Type B pancreatic cell (in vitro differentiated cells): Measurements from ENCODE around the gene PHF5A. TPM values are rescaled to one million over a fixed set of nuclear protein-coding genes. Genes with fewer than 3 reads are reported as not detected.

Experiments used
- DNase-seq: peaks from one replicate; pipeline ENCODE4 v3.0.0; 2021; ENCODE audit warnings: mixed read lengths; ENCODE audit not compliant: unreplicated experiment; ENCODE audit errors: extremely low spot score
- H3K27ac Mint-ChIP-seq: 2 replicates; pipeline ENCODE4 v1.8.0; 2021; ENCODE audit warnings: mild to moderate bottlenecking, mixed read lengths
- H3K27me3 Mint-ChIP-seq: 2 replicates; pipeline ENCODE4 v1.8.0; 2021; ENCODE audit warnings: mixed read lengths
- H3K36me3 Mint-ChIP-seq: 2 replicates; pipeline ENCODE4 v1.8.0; 2021; ENCODE audit warnings: mixed read lengths
- H3K4me1 Mint-ChIP-seq: one replicate; pipeline ENCODE4 v1.8.0; 2021; ENCODE audit warnings: mixed read lengths; ENCODE audit not compliant: unreplicated experiment
- H3K4me3 Mint-ChIP-seq: 2 replicates; pipeline ENCODE4 v1.8.0; 2021; ENCODE audit warnings: mild to moderate bottlenecking, mixed read lengths
- H3K9me3 Mint-ChIP-seq: 2 replicates; pipeline ENCODE4 v1.8.0; 2021; ENCODE audit warnings: mixed read lengths
- CTCF ChIP-seq: fragments of 200-600 bp; sonication (generic); conservative IDR thresholded peaks from 2 replicates; pipeline ENCODE4 v1.5.0; 2021; ENCODE audit warnings: antibody characterized with exemption, mild to moderate bottlenecking
- total RNA-seq: library from RNA; stranded (reverse); gene quantifications from 2 replicates; pipeline ENCODE4 v1.2.1, GENCODE V29; 2021; ENCODE audit warnings: low replicate concordance

The PHF5A gene
- total RNA-seq, 1 donor from 2014 or later: 54.8 TPM

GRCh38 chr22:41498303-41498835 is 29.9 kb upstream of the PHF5A start:
- H3K9me3 Mint-ChIP-seq: no peaks in the 10 kb centered on the region
- no peaks in the 10 kb centered on the region for H3K36me3 Mint-ChIP-seq
- no peaks in the 10 kb centered on the region for H3K4me1 Mint-ChIP-seq
- TF ChIP-seq CTCF: no peak
- peak overlapping the region; percentile 83 for H3K27ac Mint-ChIP-seq
- H3K4me3 Mint-ChIP-seq: no peak overlapping the region
- no peak for DNase-seq
- no peaks in the 10 kb centered on the region for H3K27me3 Mint-ChIP-seq

DNA sequence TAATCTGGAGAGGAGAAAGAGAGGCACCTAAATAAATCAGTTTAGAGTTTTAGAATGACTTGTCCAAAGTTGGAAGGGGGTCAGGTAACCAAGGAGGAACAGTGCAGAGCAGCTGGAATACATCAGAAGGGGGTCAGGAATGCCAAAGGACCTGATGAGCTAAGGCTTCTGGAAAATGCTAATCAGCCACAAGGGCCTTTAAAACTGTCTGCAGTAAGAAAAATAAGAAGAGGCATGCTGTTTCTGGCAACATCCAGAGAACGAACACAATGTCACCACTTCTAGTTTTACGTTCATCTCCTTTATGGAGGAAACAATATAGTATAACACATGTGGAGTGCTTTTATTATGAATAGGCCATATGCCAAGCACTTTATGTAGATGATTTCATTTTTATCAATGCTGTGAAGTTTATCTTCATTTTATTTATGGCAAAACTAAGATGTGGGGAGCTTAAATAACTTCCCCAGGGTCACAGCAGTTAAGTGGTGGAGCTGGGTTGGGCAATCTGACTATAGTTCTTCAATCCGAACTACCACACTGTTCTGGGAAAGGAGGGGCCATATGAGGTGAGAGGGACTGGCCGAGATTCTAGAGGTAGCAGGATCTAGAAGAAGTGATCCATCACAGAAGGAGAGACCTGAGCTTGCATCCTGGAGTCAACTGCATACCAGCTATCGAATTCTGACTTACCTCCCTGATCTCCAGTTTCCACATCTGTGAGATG is 23.0 kb upstream of the PHF5A start:
- H3K36me3 Mint-ChIP-seq: no peaks in the 10 kb centered on the region
- no peak for DNase-seq

DNA sequence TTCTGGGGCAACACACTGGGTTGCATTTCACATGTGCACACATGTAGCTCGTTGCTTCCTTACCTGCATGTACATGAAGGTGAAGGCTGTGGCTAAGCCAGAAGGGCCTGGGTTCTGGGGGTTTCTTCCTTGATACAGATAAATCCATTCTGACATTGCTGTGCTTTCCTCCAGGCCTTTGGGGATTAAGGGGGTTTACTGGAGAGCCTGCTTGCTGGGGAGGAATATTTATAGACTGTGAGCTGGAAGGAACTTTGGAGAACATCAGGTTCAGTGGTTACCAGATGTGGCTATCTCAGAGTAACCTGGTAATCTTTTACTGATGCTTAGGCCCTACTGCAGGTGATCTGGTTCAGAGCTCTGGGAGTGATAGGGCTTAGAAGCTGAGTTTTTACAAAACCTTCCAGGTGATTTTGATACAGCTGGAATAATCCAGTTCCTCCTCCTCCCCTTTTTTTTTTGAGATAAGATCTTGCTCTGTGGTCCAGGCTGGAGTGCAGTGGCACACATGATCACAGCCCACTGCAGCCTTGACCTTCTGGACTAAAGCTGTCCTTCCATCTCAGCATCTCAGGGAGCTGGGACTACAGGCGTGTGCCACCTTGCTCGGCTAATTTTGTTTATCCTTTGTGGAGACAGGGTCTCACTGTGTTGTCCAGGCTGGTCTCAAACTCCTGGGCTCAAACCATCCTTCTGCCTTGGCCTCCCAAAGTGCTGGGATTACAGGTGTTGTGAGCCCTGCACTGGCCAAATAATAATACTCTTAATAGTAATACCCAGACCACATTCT is 20.3 kb upstream of the PHF5A start:
- TF ChIP-seq CTCF: no peak
- DNase-seq: no peak
- Mint-ChIP-seq H3K4me3 (no peak overlapping the region), H3K27me3 (no peaks in the 10 kb centered on the region), H3K9me3 (no peaks in the 10 kb centered on the region), H3K4me1 (peaks cover 38% of the 10 kb centered on the region), H3K27ac (peak overlapping the region; percentile 2), H3K36me3 (no peaks in the 10 kb centered on the region)

More for the DNA sequence above, 23.0 kb upstream of the PHF5A start:
- no peak for TF ChIP-seq CTCF
- Mint-ChIP-seq H3K4me3 (peak overlapping the region; percentile 9), H3K27me3 (no peaks in the 10 kb centered on the region), H3K27ac (peak overlapping the region; percentile 42), H3K4me1 (peaks cover 35% of the 10 kb centered on the region), H3K9me3 (no peaks in the 10 kb centered on the region)

DNA sequence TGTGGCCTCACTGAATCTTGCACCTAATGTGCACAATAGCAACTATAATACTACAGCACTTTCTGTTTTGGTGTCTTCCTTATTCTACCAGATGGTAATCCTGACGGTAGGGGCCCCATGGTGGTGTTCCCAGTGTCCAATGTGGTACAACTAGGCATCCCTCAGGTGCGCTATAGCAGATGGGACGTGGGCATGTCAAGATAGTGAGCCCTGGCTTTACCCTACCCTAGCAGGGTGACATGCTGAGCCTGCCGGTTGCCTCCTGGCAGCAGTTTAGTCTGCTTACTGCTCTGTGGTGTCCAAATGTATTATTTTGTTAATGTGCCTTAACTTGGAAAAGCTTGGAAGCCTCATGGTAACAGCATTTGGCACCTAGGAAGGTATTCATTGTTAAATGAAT is 19.6 kb upstream of the PHF5A start:
- Mint-ChIP-seq H3K27ac (no peak overlapping the region), H3K36me3 (no peaks in the 10 kb centered on the region), H3K9me3 (no peaks in the 10 kb centered on the region), H3K4me1 (peaks cover 38% of the 10 kb centered on the region), H3K4me3 (no peak overlapping the region), H3K27me3 (no peaks in the 10 kb centered on the region)
- no peak for DNase-seq
- TF ChIP-seq CTCF: no peak

DNA sequence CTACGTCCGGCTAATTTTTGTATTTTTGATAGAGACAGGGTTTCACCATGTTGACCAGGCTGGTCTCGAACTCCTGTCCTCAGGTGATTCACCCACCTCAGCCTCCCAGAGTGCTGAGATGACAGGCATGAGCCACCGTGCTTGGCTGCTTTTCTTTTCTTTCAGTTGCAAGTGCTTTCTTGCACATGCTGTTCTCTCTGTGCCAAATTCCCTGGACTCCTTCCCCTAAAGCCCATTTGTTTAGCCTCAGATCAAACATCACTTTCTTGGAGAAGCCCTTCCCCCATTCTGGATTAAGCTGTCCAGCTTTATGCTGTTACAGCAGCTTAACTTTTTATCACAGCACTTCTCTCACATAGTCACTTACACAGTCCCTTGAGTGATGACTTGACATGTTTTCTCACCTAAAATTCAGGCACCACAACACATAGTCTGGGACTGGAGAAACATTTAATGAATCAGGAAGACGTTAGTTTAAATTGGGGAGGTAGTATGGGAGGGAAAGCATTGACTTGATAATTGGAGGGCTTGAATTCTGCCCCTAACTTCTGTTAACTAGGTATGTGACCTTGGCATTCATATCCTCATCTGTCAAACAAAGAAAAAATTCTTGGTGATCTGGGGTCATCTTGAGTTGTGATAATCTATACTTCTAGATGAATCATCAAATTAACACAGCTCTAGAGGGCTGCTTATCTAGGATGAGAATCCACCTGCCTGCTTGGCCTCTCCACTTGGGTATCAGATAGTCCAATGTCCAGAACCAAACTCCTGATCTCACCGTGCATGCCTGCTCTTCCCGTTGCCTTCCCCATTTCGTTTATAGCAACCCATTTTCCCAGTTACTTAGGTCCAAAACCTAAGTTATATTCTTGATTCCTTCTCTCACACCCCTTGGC is 18.8 kb upstream of the PHF5A start:
- no peak overlapping the region for H3K4me3 Mint-ChIP-seq
- peak overlapping the region; percentile 10 for H3K27ac Mint-ChIP-seq
- H3K36me3 Mint-ChIP-seq: no peaks in the 10 kb centered on the region
- DNase-seq: no peak
- H3K9me3 Mint-ChIP-seq: no peaks in the 10 kb centered on the region
- no peak for TF ChIP-seq CTCF
- no peaks in the 10 kb centered on the region for H3K27me3 Mint-ChIP-seq
- peaks cover 45% of the 10 kb centered on the region for H3K4me1 Mint-ChIP-seq
